ENCODE results near the gene ZNF524. TPM values are rescaled to one million over a fixed set of nuclear protein-coding genes. Genes with fewer than 3 reads are reported as not detected.

Gene ZNF524
- total RNA-seq, 2 donors from 2014 or later, result 30.4 to 33.9 TPM

DNA sequence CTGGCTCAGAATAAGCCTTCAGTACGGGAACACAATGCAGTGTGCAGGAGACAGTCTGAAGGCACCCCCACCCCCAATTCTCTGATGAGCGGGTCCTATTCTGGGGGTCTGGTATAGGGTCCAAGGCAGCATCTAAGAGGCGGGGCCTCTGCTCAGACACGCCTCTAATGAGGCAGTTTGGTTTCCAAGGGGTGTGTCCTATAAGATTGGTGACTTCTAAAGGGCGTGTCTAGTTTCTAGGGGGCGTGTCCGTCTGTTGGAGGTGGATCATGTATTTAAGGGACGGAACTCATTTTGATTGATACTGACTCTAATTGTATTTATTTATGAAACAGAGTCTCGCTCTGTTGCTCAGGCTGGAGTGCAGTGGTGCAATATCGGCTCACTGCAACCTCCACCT is 9.5 kb upstream of the ZNF524 start:
- Histone ChIP-seq H3K9me3 (no peaks in the 10 kb centered on the region), H3K9ac (ENCODE audit: low read depth in 2 of 2, low read length in 2 of 2) (no peak overlapping the region), H3K27me3 (no peaks in the 10 kb centered on the region), H3K27ac (no peak overlapping the region), H3K36me3 (no peaks in the 10 kb centered on the region), H3K4me3 (no peak overlapping the region), H3K4me1 (peaks cover 3% of the 10 kb centered on the region)
- peak; percentile 45 for DNase-seq
- TF ChIP-seq, protein P1, sequence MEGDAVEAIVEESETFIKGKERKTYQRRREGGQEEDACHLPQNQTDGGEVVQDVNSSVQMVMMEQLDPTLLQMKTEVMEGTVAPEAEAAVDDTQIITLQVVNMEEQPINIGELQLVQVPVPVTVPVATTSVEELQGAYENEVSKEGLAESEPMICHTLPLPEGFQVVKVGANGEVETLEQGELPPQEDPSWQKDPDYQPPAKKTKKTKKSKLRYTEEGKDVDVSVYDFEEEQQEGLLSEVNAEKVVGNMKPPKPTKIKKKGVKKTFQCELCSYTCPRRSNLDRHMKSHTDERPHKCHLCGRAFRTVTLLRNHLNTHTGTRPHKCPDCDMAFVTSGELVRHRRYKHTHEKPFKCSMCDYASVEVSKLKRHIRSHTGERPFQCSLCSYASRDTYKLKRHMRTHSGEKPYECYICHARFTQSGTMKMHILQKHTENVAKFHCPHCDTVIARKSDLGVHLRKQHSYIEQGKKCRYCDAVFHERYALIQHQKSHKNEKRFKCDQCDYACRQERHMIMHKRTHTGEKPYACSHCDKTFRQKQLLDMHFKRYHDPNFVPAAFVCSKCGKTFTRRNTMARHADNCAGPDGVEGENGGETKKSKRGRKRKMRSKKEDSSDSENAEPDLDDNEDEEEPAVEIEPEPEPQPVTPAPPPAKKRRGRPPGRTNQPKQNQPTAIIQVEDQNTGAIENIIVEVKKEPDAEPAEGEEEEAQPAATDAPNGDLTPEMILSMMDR (IDR thresholded peaks at IDR 0.05), result no peak
- intact Hi-C loops (cut with DNase I), result no loop called here

DNA sequence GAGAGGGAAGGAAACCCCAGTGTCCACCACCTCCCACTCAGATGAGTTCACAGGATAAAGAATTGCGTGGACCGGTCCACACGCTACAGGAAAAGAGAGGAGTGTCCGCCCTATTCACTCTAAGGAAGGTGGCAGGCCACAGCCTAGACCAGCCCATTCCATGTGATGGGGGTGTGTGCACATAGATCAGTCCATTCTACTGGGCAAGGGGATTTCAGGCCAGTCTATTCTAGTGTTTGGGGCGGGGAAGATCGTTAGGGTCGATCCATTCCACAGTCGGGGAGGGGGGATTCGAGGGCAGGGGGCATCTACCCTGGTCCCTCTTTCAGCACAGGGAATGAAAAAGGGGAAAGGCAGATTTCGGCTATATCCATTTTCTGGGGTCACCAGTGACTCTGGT is 8.5 kb upstream of the ZNF524 start:
- no peak for DNase-seq
- intact Hi-C loops (cut with DNase I), result no loop called here
- no peak overlapping the region for H3K27ac ChIP-seq
- H3K9ac ChIP-seq (ENCODE audit: low read depth in 2 of 2, low read length in 2 of 2), result no peak overlapping the region
- H3K9me3 ChIP-seq, result no peaks in the 10 kb centered on the region
- H3K36me3 ChIP-seq, result no peaks in the 10 kb centered on the region
- H3K27me3 ChIP-seq, result no peaks in the 10 kb centered on the region
- peaks cover 3% of the 10 kb centered on the region for H3K4me1 ChIP-seq
- TF ChIP-seq, protein P1 (IDR thresholded peaks at IDR 0.05), result no peak
- no peak overlapping the region for H3K4me3 ChIP-seq

DNA sequence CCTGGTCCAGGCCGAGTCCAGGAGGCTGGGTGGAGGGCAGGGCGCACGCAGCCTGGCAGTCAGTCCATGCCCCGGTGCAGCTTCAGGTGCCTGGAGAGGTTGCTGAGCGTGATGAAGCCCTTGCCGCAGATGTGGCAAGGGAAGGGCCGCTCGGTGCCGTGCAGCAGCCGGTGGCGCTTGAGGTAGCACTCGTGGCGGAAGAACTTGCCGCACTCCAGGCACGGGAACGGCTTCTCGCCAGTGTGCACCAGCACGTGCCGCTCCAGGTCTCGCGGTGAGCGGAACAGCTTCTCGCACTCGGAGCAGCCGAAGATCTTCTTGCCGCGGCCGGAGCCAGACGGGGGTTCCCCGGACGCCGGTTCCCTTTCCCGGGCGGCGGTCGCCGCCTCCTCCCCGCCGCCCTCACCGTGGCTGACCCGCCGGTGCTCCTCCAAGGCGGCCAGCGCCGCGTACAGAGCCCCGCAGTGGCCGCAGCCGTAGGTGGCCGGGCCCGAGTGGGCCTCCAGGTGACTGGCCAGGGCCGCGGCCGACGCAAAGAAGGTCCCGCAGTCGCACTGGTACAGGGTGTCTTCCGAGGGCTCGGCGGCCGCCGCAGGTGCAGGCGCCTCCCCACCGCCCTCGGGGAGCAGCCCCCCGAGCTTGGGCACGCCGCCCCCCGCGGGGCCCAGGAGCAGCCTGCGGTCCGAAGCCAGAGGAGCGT is 7.5 kb upstream of the ZNF524 start:
- TF ChIP-seq, protein P1 (IDR thresholded peaks at IDR 0.05), result no peak
- Histone ChIP-seq H3K4me3 (no peak overlapping the region), H3K36me3 (no peaks in the 10 kb centered on the region), H3K4me1 (no peaks in the 10 kb centered on the region), H3K9me3 (no peaks in the 10 kb centered on the region), H3K27me3 (no peaks in the 10 kb centered on the region), H3K27ac (no peak overlapping the region), H3K9ac (ENCODE audit: low read depth in 2 of 2, low read length in 2 of 2) (no peak overlapping the region)
- no peak for DNase-seq
- intact Hi-C loops (cut with DNase I), result no loop called here

DNA sequence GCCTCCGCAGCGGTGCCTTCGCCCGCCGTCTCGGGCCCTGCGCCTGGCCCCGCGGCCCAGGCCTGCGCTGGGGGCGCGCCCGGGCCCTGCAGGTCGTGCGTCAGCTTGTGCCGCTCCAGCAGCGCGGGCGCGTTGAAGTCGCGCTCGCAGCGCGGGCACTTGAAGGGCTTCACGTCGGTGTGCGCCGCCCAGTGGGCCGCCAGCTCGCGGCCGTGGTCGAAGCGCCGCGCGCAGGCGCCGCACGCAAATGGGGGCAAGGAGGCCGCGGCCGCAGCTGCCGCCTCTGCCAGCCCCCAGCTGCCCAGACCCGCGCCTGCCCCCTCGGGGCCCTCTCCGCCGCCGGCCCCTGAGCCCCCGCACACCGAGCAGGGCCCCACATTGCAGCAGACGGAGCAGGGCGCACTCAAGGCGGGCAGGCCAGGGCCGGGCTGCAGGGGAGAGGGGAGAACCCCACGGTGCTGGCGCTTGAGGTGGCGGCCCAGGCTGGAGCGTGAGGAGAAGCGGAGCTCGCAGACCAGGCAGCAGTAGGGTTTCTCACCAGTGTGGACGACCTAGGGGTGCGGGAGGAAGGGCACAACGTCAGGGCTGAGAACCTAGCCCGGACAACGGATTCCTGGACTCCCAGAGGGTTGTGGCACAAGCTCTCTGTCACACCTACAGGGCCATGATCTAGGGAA is 6.9 kb upstream of the ZNF524 start:
- Histone ChIP-seq H3K27me3 (no peaks in the 10 kb centered on the region), H3K36me3 (no peaks in the 10 kb centered on the region), H3K9me3 (no peaks in the 10 kb centered on the region), H3K4me1 (no peaks in the 10 kb centered on the region), H3K9ac (ENCODE audit: low read depth in 2 of 2, low read length in 2 of 2) (no peak overlapping the region), H3K27ac (no peak overlapping the region), H3K4me3 (no peak overlapping the region)
- no peak for DNase-seq
- intact Hi-C loops (cut with DNase I), result no loop called here
- TF ChIP-seq, protein P1 (IDR thresholded peaks at IDR 0.05), result no peak

DNA sequence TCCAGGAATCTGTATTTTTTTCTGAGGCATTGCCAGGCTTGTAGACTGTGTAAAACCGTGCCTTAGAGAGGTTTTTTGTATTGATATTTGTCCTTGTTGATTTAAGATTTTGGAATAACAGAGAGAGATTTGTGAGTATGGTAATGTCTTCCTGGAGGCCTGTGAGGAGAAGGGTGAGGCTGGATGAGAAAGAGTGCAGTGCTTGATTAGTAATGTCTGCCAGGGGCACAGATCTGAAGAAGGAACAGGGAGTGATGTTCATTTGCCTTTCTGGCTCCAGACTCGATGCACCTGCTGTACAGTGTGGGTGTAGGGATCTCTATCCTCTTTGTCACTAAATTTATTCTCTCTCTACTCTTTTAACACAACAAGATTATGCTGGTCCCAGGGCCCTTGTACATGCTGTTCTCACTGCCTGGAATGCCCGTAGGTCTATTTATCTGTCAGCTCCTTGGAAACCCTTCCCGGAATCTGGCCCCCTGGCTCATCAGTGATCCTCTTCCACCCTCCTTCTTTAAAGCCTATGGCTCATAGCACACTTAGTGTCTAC is 5.0 kb upstream of the ZNF524 start:
- H3K4me1 ChIP-seq, result no peaks in the 10 kb centered on the region
- H3K36me3 ChIP-seq, result no peaks in the 10 kb centered on the region
- H3K4me3 ChIP-seq, result no peak overlapping the region
- TF ChIP-seq, protein P1 (IDR thresholded peaks at IDR 0.05), result no peak
- no peaks in the 10 kb centered on the region for H3K9me3 ChIP-seq
- H3K9ac ChIP-seq (ENCODE audit: low read depth in 2 of 2, low read length in 2 of 2), result no peak overlapping the region
- intact Hi-C loops (cut with DNase I), result no loop called here
- H3K27ac ChIP-seq, result no peak overlapping the region
- no peak for DNase-seq
- H3K27me3 ChIP-seq, result no peaks in the 10 kb centered on the region

All from colonic mucosa (tissue), 4 donors.